Esophagus muscularis mucosa (tissue), 3 donors: ENCODE results near the gene MAD1L1.

Source experiments
- POLR2AphosphoS5 ChIP-seq, 2 donors: sonication (generic); formaldehyde crosslinking; IDR thresholded peaks; one replicate each; pipeline ENCODE4 v1.6.1; 2017; ENCODE audit warnings: antibody characterized with exemption in 2 of 2
- TF ChIP-seq, protein P1 (sequence below), 3 experiments: fragments of 200-600 bp in 2 of 3; fragments of 450-650 bp in 1 of 3; sonication (generic) in 2 of 3; IDR thresholded peaks; one replicate each; pipeline ENCODE4 v1.5.1; 2017 to 2019; ENCODE audit warnings: antibody characterized with exemption in 3 of 3, mild to moderate bottlenecking in 2 of 3, moderate library complexity in 1 of 3

- TF ChIP-seq, protein P1, sequence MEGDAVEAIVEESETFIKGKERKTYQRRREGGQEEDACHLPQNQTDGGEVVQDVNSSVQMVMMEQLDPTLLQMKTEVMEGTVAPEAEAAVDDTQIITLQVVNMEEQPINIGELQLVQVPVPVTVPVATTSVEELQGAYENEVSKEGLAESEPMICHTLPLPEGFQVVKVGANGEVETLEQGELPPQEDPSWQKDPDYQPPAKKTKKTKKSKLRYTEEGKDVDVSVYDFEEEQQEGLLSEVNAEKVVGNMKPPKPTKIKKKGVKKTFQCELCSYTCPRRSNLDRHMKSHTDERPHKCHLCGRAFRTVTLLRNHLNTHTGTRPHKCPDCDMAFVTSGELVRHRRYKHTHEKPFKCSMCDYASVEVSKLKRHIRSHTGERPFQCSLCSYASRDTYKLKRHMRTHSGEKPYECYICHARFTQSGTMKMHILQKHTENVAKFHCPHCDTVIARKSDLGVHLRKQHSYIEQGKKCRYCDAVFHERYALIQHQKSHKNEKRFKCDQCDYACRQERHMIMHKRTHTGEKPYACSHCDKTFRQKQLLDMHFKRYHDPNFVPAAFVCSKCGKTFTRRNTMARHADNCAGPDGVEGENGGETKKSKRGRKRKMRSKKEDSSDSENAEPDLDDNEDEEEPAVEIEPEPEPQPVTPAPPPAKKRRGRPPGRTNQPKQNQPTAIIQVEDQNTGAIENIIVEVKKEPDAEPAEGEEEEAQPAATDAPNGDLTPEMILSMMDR (IDR thresholded peaks at IDR 0.05) = no peak
- TF ChIP-seq POLR2AphosphoS5 (IDR thresholded peaks at IDR 0.05) = no peak
These were observed 296.8 kb downstream of the MAD1L1 start for GRCh38 chr7:1936006-1936310.
